Endodermal cell (in vitro differentiated cells): Measurements from ENCODE around the gene EPAS1. TPM values are rescaled to one million over a fixed set of nuclear protein-coding genes. Genes with fewer than 3 reads are reported as not detected.

ENCODE experiments used
- DNase-seq: peaks from one replicate; pipeline ENCODE4 v3.0.0-alpha.2; 2017
- H3K27ac ChIP-seq: 2 replicates; pipeline ENCODE4 v1.5.1; 2013; ENCODE audit warnings: mild to moderate bottlenecking, low read depth, low read length, moderate library complexity
- H3K27me3 ChIP-seq: 2 replicates; pipeline ENCODE4 v1.6.1; 2013; ENCODE audit warnings: mild to moderate bottlenecking, low read length, moderate library complexity; ENCODE audit not compliant: insufficient read depth, control insufficient read depth, poor library complexity, severe bottlenecking
- H3K36me3 ChIP-seq: 2 replicates; pipeline ENCODE4 v1.7.0; 2013; ENCODE audit warnings: mild to moderate bottlenecking, low read length, moderate library complexity; ENCODE audit not compliant: control insufficient read depth, insufficient read depth
- H3K4me1 ChIP-seq: one replicate; pipeline ENCODE4 v1.7.0; 2013; ENCODE audit warnings: low read length; ENCODE audit not compliant: control insufficient read depth, insufficient read depth
- H3K4me3 ChIP-seq: 2 replicates; pipeline ENCODE4 v1.5.1; 2013; ENCODE audit warnings: mild to moderate bottlenecking, low read length, moderate library complexity
- H3K9ac ChIP-seq: 2 replicates; pipeline ENCODE4 v1.6.1; 2013; ENCODE audit warnings: mild to moderate bottlenecking, low read length, moderate library complexity; ENCODE audit not compliant: poor library complexity, severe bottlenecking; ENCODE audit errors: extremely low read depth
- H3K9me3 ChIP-seq: 2 replicates; pipeline ENCODE4 v1.6.1; 2013; ENCODE audit warnings: mild to moderate bottlenecking, low read length, moderate library complexity; ENCODE audit not compliant: control insufficient read depth
- H3K27ac Mint-ChIP-seq: 2 replicates; pipeline ENCODE4 v1.8.0; 2020; ENCODE audit warnings: mixed read lengths
- H3K27me3 Mint-ChIP-seq: 2 replicates; pipeline ENCODE4 v1.8.0; 2021; ENCODE audit warnings: mild to moderate bottlenecking, mixed read lengths; ENCODE audit not compliant: insufficient read depth
- H3K36me3 Mint-ChIP-seq: 2 replicates; pipeline ENCODE4 v1.8.0; 2020; ENCODE audit warnings: low read depth, mixed read lengths
- H3K4me1 Mint-ChIP-seq: 2 replicates; pipeline ENCODE4 v1.8.0; 2020; ENCODE audit warnings: mixed read lengths
- H3K4me3 Mint-ChIP-seq: 2 replicates; pipeline ENCODE4 v1.8.0; 2020; ENCODE audit warnings: mild to moderate bottlenecking, moderate library complexity, mixed read lengths
- H3K9me3 Mint-ChIP-seq: 2 replicates; pipeline ENCODE4 v1.8.0; 2020; ENCODE audit warnings: mild to moderate bottlenecking, mixed read lengths
- CTCF ChIP-seq: fragments of 200-600 bp; sonication (generic); conservative IDR thresholded peaks from 2 replicates; pipeline ENCODE4 v1.5.0; 2021; ENCODE audit warnings: antibody characterized with exemption, mild to moderate bottlenecking
- WGBS, 2 experiments: methylation state at CpG; one replicate each; pipeline versions ENCODE4 v1.1.5 to v1.1.7; 2013; ENCODE audit warnings: missing lambda C conversion rate in 2 of 2, mixed read lengths in 1 of 2; ENCODE audit not compliant: insufficient coverage in 1 of 2, insufficient read length in 1 of 2; 5-methylcytosine and 5-hydroxymethylcytosine counted together
- total RNA-seq, 2 donors: library from RNA; stranded (reverse); fragmentation: NEBNext Ultra II Directional in 1 of 2; extraction: Animal tissue kit (Norgen Biotek cat#: 25700) in 1 of 2; gene quantifications; 2 replicates in 1 of 2; 3 replicates in 1 of 2; pipeline ENCODE4 v1.2.1, GENCODE V29; 2021

The EPAS1 gene
- total RNA-seq, 2 donors from 2014 or later: 1.2 to 1.9 TPM

GRCh38 chr2:46281939-46282338 is 15.3 kb upstream of the EPAS1 start:
- H3K27me3 Mint-ChIP-seq: peaks cover 24% of the 10 kb centered on the region
- H3K27ac Mint-ChIP-seq: no peak overlapping the region
- no peak for TF ChIP-seq CTCF
- H3K36me3 Mint-ChIP-seq: no peaks in the 10 kb centered on the region
- Histone ChIP-seq H3K9ac (no peak overlapping the region), H3K4me1 (peaks cover 6% of the 10 kb centered on the region), H3K9me3 (no peaks in the 10 kb centered on the region), H3K27ac (no peak overlapping the region), H3K27me3 (peaks cover 13% of the 10 kb centered on the region), H3K36me3 (no peaks in the 10 kb centered on the region), H3K4me3 (no peak overlapping the region)
- no peak overlapping the region for H3K4me3 Mint-ChIP-seq
- DNase-seq: no peak
- H3K4me1 Mint-ChIP-seq: peaks cover 29% of the 10 kb centered on the region
- WGBS, 2 experiments: 85 to 96% methylated on average over 1 of the region's 1 CpG
- no peaks in the 10 kb centered on the region for H3K9me3 Mint-ChIP-seq

- 55 to 86% methylated on average over 2 to 3 of the region's 3 CpGs for WGBS, 2 experiments
- H3K27ac ChIP-seq: no peak overlapping the region
- H3K4me3 ChIP-seq: peak overlapping the region; percentile 48
- peaks cover 6% of the 10 kb centered on the region for H3K4me1 ChIP-seq
- Mint-ChIP-seq H3K27ac (peak overlapping the region; percentile 6), H3K4me3 (peak overlapping the region; percentile 0), H3K9me3 (no peaks in the 10 kb centered on the region), H3K27me3 (peaks cover 24% of the 10 kb centered on the region), H3K36me3 (no peaks in the 10 kb centered on the region), H3K4me1 (peaks cover 29% of the 10 kb centered on the region)
- no peaks in the 10 kb centered on the region for H3K36me3 ChIP-seq
- no peak for TF ChIP-seq CTCF
- peaks cover 11% of the 10 kb centered on the region for H3K27me3 ChIP-seq
- H3K9me3 ChIP-seq: no peaks in the 10 kb centered on the region
- H3K9ac ChIP-seq: no peak overlapping the region
- peak; percentile 32 for DNase-seq
These were observed 13.5 kb upstream of the EPAS1 start for GRCh38 chr2:46283693-46284092.

GRCh38 chr2:46284260-46284659 is 12.9 kb upstream of the EPAS1 start:
- H3K4me3 ChIP-seq: peak overlapping the region; percentile 48
- H3K36me3 Mint-ChIP-seq: no peaks in the 10 kb centered on the region
- peaks cover 6% of the 10 kb centered on the region for H3K4me1 ChIP-seq
- peaks cover 10% of the 10 kb centered on the region for H3K27me3 ChIP-seq
- H3K27ac Mint-ChIP-seq: no peak overlapping the region
- TF ChIP-seq CTCF: no peak
- H3K4me1 Mint-ChIP-seq: peaks cover 29% of the 10 kb centered on the region
- peak; percentile 33 for DNase-seq
- WGBS, 2 experiments: 98 to 100% methylated on average over 1 of the region's 1 CpG
- peak overlapping the region; percentile 0 for H3K4me3 Mint-ChIP-seq
- no peaks in the 10 kb centered on the region for H3K9me3 Mint-ChIP-seq
- no peaks in the 10 kb centered on the region for H3K9me3 ChIP-seq
- no peaks in the 10 kb centered on the region for H3K36me3 ChIP-seq
- H3K9ac ChIP-seq: no peak overlapping the region
- no peak overlapping the region for H3K27ac ChIP-seq
- peaks cover 22% of the 10 kb centered on the region for H3K27me3 Mint-ChIP-seq
